Peyer's patch (tissue), 4 donors: ENCODE measurements around the gene DIS3L. TPM values are rescaled to one million over a fixed set of nuclear protein-coding genes. Genes with fewer than 3 reads are reported as not detected.

ENCODE experiments used
- DNase-seq, 3 donors: peaks; one replicate each; pipeline ENCODE4 v3.0.0-alpha.2; 2017 to 2019
- H3K27ac ChIP-seq, 4 donors: fragments of 200-600 bp; sonication (generic); one replicate each; pipeline ENCODE4 v1.5.1; 2016 to 2019
- H3K27me3 ChIP-seq, 2 donors: fragments of 200-600 bp; sonication (generic); one replicate each; pipeline ENCODE4 v1.5.1; 2019
- H3K36me3 ChIP-seq, 3 donors: fragments of 200-600 bp; sonication (generic); one replicate each; pipeline ENCODE4 v1.5.1; 2016 to 2019
- H3K4me1 ChIP-seq, 4 donors: fragments of 200-600 bp; sonication (generic); one replicate each; pipeline ENCODE4 v1.5.1; 2016 to 2019
- H3K4me3 ChIP-seq, 4 donors: fragments of 200-600 bp; sonication (generic); 1 replicate in 3 of 4; 2 replicates in 1 of 4; pipeline ENCODE4 v1.5.1; 2016 to 2019; ENCODE audit warnings: mild to moderate bottlenecking in 1 of 4
- H3K9me3 ChIP-seq, 4 donors: fragments of 200-600 bp; sonication (generic); one replicate each; pipeline ENCODE4 v1.5.1; 2016 to 2019; ENCODE audit warnings: mild to moderate bottlenecking in 1 of 4
- CTCF ChIP-seq, 6 experiments: fragments of 450-650 bp in 4 of 6; fragments of 200-600 bp in 2 of 6; sonication (generic) in 1 of 6; IDR thresholded peaks; one replicate each; pipeline ENCODE4 v1.5.1; 2017 to 2019; ENCODE audit warnings: antibody characterized with exemption in 6 of 6, mild to moderate bottlenecking in 3 of 6, moderate library complexity in 1 of 6
- POLR2A ChIP-seq, 2 donors: fragments of 450-650 bp; IDR thresholded peaks; one replicate each; pipeline ENCODE4 v1.5.1; 2017; ENCODE audit warnings: antibody characterized with exemption in 2 of 2, mild to moderate bottlenecking in 2 of 2, moderate library complexity in 2 of 2
- total RNA-seq, 4 donors: library from RNA; depleted of rRNA; stranded (reverse); fragments of >200 nt; gene quantifications; one replicate each; pipeline ENCODE4 v1.1.0, GENCODE V29; 2016

The DIS3L gene
- total RNA-seq, 4 donors from 2014 or later, result 10.9 to 44.6 (median 30.0) TPM

GRCh38 chr15:66310786-66311185, 17.4 kb downstream of the DIS3L start:
- Histone ChIP-seq H3K36me3 (peaks cover 0 to 70% (median 0%) of the 10 kb centered on the region in 3 donors), H3K4me1 (no peaks in the 10 kb centered on the region), H3K27ac (no peak overlapping the region), H3K9me3 (no peaks in the 10 kb centered on the region), H3K4me3 (no peak overlapping the region), H3K27me3 (no peaks in the 10 kb centered on the region)
- no peak for DNase-seq
- TF ChIP-seq POLR2A (IDR thresholded peaks at IDR 0.05), result no peak
- TF ChIP-seq CTCF (IDR thresholded peaks at IDR 0.05), result no peak

DNA sequence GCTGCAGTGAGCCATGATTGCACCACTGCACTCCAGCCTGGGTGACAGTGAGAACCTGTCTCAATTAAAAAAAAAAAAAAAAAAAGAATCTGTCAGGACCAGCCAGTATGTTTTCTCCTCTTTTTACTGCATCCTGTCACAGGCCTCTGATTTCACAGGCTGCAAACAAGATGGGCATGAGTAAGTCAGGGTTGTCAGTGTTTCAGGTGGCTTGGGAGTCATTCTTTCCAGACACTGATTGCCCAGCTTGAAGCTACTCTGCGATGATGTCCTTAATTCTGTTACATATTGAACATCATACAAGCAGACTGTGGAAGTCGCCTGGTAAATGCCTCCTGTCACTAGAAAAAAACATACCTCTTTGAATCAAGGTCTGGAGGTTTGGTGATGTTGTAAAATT, 18.8 kb downstream of the DIS3L start:
- Histone ChIP-seq H3K27me3 (no peaks in the 10 kb centered on the region), H3K36me3 (peaks cover 0 to 73% (median 0%) of the 10 kb centered on the region in 3 donors), H3K4me3 (no peak overlapping the region), H3K4me1 (no peaks in the 10 kb centered on the region), H3K9me3 (no peaks in the 10 kb centered on the region), H3K27ac (no peak overlapping the region)
- no peak for TF ChIP-seq CTCF (IDR thresholded peaks at IDR 0.05)
- no peak for TF ChIP-seq POLR2A (IDR thresholded peaks at IDR 0.05)
- no peak for DNase-seq

- TF ChIP-seq CTCF (IDR thresholded peaks at IDR 0.05) (no peak), POLR2A (IDR thresholded peaks at IDR 0.05) (no peak)
- no peak for DNase-seq
- no peaks in the 10 kb centered on the region for H3K9me3 ChIP-seq
- no peaks in the 10 kb centered on the region for H3K27me3 ChIP-seq
- no peaks in the 10 kb centered on the region for H3K4me1 ChIP-seq
- no peak overlapping the region for H3K4me3 ChIP-seq
- peaks cover 0 to 88% (median 0%) of the 10 kb centered on the region in 3 donors for H3K36me3 ChIP-seq
- no peak overlapping the region for H3K27ac ChIP-seq
Observed at GRCh38 chr15:66323312-66323928, 30.1 kb downstream of the DIS3L start.

DNA sequence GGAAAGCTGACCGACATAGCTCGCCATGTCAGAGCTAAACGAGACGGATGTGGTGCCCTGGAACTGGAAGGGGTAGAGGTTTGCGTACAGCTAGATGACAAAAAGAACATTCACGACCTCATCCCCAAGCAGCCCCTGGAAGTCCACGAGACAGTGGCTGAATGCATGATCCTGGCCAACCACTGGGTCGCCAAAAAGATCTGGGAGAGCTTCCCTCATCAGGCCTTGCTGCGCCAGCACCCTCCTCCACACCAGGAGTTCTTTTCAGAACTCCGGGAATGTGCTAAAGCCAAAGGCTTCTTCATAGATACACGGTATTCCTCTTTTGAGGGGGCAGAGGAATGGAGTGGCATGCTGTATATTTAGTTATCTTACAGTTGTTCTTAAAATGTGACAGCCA, 32.7 kb downstream of the DIS3L start:
- no peak overlapping the region for H3K4me3 ChIP-seq
- no peaks in the 10 kb centered on the region for H3K9me3 ChIP-seq
- TF ChIP-seq CTCF (IDR thresholded peaks at IDR 0.05) (no peak), POLR2A (IDR thresholded peaks at IDR 0.05) (no peak)
- no peaks in the 10 kb centered on the region for H3K27me3 ChIP-seq
- H3K4me1 ChIP-seq, result no peaks in the 10 kb centered on the region
- no peak for DNase-seq
- peaks cover 0 to 91% (median 0%) of the 10 kb centered on the region in 3 donors for H3K36me3 ChIP-seq
- H3K27ac ChIP-seq, result no peak overlapping the region

GRCh38 chr15:66327736-66328135, 34.4 kb downstream of the DIS3L start:
- DNase-seq, result no peak
- no peaks in the 10 kb centered on the region for H3K9me3 ChIP-seq

More at GRCh38 chr15:66327736-66328135, 34.4 kb downstream of the DIS3L start:
- H3K36me3 ChIP-seq, result peaks cover 0 to 98% (median 0%) of the 10 kb centered on the region in 3 donors
- H3K27ac ChIP-seq, result no peak overlapping the region
- H3K4me1 ChIP-seq, result no peaks in the 10 kb centered on the region
- TF ChIP-seq POLR2A (IDR thresholded peaks at IDR 0.05), result no peak
- TF ChIP-seq CTCF (IDR thresholded peaks at IDR 0.05), result no peak
- H3K27me3 ChIP-seq, result no peaks in the 10 kb centered on the region
- no peak overlapping the region for H3K4me3 ChIP-seq
